SIG-M5 treated with dmso at 0.1 percent for 504 hours (cell line): Measurements from ENCODE around the gene NTN3.
"Not testable (repeated sequence)": the region's sequence is repeated elsewhere in the genome, so short reads cannot be mapped to it uniquely, and the experiment has no call there.

ENCODE experiments used
- DNase-seq: peaks from one replicate; lab custom pipeline; 2025; ENCODE audit not compliant: unreplicated experiment; lab: John Stamatoyannopoulos, UW

The NTN3 gene

DNA sequence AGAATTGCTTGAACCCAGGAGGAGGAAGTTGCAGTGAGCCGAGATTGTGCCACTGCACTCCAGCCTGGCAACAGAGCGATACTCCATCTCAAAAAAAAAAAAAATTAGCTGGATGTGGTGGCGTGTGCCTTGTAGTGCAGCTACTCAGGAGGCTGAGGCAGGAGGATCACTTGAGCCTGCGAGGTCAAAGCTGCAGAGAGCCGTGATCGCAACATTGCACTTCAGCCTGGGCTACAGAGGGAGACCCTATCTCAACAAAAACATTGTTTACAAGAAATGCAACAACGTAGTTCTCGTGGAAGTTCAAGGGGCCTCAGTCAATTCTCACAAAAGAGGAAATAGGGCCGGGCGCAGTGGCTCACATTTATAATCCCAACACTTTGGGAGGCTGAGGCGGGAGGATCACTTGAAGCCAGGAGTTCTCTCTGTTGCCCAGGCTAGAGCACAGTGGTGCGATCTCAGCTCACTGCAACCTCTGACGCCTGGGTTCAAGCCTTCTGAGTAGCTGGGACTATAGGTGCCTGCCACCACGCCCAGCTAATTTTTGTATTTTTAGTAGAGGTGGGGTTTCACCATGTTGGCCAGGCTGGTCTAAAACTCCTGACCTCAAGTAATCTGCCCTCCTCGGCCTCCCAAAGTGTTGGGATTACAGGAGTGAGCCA is 29.8 kb upstream of the NTN3 start:
- DNase-seq, result not testable (repeated sequence)

DNA sequence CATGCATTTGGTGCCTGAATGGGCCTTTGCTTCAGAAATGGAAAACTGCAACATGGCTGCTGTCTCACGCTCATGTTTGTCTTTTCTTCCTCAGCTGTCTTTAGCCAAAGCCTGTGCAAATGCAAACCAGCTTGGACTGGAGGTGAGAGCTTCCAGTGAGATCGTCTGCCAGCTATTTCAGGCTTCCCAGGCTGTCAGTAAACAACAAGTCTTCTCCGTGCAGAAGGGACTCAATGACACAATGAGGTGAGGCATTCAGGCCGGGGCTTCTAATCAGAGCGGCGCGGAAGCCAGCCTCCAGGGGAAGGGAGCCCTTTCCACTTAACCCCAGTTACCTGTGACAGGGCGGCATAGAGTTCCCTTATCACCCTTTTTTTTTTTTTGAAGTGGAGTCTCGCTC is 27.5 kb upstream of the NTN3 start:
- DNase-seq, result no peak

DNA sequence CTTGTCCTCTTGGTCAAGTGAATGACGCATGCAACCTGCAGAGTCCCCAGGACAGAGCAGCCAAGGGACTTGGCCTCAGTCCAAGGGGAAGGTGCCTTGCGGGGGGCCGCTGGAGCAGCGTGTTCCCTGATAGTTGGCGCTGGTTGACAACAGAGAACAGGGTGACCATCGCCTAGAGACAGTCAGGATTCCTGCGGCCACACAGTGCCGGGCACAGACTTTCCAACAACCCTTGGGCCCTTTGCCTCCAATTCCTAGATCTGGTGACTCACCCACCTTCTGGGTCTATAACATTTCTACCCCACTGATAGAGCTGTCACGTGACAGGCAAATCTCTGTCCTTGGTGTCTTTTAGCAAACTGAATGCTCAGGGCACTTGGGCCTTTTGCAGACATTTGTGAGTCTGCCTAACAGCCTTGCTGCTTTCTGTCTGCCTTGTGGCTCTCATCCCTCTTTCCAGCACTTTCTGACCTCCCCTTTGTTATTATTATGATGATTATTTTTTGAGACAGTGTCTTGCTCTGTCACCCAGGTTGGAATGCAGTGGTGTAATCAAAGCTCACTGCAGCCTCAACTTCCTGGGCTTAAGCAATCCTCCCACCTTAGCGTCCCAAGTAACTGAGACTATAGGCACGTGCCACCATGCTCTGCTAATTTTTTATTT is 23.0 kb upstream of the NTN3 start:
- DNase-seq, result no peak

DNA sequence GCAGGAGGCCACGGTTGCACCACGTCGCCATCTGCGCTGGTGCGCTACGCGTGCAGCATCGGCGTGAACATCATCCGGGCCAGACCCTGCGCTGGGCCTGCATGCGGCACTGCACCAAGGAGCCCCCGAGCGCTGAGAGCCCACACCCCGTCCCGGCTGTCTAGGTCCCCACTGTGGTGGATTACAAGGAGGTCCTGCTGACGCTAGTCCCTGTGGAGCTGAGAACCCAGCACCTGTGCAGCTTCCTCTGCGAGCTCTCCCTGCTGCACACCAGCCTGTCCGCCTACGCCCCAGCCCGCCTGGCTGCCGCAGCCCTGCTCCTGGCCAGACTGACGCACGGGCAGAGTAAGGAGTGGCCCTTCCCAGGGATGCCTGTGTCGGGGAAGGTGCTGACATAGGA is 22.0 kb upstream of the NTN3 start:
- no peak for DNase-seq

DNA sequence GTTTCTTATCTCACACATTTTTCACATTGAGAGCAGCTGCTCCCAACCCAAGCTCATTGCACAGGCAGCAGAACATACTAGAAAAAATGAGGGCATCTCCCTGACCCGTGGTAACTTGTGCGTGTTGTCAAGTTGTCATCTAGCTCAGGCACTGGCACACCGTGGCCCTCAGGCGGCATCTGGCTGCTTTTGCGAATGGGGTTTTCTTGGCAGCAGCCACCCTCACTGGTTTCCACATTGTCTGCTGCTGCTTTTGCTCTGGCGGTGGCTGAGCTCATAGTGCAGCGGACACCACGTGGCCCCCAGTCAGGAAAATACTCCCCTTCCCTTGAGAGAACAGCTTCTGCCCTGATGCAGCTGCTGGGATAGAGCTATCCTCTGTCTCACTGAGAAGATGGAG is 20.6 kb upstream of the NTN3 start:
- no peak for DNase-seq

DNA sequence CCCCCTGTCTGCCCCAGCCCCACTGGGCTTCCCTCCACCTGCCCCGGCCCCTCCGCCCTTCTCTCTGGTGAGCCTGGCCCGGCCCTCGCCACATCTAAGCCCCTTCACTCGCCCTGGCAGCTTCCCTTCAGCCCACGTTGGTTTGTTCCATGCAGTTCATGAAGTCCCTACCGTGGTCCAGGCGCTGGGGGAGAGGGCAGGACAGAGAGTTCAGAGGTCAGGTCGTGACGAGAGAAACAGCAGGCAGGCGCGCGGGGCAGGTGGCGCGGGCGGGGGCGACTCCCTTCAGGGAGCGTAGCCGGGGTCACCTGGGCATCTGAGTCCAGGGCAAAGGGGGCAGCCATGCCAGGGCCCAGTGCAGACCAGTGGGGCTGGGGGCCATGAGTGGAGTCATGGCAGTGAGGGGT is 20.1 kb upstream of the NTN3 start:
- DNase-seq, result no peak

DNA sequence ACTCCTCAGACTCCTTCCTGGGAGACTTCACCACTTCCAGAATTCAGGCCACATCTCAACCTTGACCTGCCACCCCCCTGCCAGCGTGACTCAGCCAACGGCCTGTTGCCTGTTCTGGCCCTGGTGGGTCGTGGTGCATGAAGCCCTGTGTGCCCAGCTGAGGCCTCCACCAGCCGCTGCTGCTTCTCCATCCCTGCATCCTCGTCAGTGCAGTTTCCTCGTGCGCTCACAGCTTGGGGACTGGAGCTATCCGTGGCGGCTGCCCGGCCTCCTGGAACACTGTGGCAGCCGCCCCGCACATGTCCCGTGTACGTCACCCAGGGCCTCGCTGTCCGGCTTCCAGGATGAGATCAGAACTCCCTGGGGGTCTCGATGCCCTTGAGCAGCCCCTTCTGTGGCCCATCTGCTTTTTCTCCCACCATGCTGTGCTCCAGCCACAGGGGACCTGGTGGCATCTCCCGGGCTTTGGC is 19.2 kb upstream of the NTN3 start:
- DNase-seq, result no peak

DNA sequence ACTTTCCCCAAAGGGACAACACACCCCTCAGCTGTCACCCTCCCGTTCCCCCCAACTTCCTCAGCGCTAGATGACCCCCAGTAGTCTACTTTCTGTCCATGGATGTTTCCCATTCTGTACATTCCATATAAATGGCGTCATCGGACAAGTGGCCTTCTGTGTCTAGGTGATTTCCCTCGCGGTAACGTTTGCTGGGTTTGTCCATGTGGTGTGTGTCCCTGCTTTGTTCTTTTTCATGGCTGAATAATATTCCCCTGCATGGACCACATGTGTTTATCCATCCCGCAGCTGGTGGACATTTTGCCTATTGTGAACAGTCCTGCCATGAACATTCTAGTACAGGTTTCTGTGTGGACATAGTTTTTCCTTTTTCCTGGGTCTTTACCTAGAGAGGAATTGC is 18.4 kb upstream of the NTN3 start:
- DNase-seq, result no peak

DNA sequence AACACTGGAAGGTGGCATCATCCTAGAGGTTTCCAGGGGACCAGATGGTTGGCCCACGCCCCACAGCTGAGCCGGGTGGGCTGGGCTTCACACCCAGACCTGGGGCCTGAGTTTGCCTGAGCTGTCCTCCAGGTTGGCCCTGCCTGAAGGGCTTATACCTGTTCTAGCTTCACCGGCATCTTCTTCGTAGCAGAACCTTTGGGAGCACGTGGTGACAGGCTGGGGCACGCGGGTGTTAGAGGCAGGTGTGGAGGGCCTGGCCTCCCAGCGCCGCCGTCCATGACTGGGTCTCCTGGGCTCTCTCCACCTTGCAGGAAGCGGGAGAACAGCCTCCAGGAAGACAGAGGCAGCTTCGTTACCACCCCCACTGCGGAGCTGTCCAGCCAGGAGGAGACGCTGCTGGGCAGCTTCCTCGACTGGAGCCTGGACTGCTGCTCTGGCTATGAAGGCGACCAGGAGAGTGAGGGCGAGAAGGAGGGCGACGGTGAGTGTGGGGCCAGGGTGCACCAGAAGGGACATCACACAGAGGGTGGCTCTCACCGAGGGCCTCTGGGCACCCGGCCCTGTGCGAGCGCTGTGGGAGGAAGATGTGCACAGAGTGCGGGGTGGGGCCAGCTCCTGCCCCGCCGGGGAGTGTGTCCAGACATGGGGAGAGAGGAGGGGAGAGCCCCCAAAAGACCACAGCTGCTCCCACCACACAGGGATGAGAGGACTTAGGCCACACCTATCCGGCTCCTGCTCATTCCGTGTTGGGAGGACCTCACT is 15.8 kb upstream of the NTN3 start:
- DNase-seq, result no peak

DNA sequence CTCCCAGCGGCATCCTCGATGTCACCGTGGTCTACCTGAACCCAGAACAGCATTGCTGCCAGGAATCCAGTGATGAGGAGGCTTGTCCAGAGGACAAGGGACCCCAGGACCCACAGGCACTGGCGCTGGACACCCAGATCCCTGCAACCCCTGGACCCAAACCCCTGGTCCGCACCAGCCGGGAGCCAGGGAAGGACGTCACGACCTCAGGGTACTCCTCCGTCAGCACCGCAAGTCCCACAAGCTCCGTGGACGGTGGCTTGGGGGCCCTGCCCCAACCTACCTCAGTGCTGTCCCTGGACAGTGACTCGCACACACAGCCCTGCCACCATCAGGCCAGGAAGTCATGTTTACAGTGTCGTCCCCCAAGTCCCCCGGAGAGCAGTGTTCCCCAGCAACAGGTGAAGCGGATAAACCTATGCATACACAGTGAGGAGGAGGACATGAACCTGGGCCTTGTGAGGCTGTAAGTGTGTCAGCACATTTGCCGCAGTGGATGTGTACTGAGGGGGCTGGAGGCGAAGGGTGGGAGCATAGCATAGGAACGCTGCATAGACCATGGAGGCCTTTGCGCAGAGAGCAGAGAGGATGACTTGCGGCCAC is 14.4 kb upstream of the NTN3 start:
- DNase-seq, result no peak

DNA sequence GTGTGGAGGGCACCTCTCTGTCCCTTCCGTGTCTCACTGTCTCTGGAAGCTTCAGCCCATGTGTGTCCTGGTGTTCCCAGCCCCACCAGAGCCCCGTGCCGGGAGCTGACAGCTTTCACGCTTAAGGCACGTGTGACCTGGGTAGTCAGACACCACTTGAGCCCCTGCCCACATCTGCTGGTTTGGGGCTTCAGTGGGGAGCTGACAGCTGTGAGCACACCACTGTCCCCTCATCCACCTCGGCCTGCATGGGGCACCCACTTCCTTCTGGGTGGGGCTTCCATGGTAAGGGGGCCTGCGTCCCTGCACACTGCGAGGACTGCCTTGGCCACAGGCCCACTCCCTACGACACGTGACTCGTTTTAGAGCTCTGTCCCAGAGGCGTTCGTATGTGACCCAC is 13.8 kb upstream of the NTN3 start:
- no peak for DNase-seq

DNA sequence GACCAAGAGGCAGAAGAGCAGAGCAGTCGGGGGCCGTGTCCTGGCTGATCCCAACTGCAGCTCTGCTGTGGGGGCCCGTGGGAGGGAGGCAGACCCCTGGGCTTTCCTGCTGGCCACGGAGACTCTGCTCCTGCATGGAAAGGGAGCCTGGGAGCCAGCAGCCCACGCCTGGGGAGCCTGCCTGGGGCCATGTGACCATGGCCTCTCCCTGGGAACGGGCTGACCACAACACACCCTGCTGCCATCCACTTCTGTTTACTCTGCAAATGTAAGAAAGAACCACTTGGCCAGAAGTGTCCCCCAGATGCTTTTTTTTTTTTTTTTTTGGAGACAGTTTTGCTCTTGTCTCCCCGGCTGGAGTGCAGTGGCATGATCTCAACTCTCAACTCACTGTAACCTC is 13.2 kb upstream of the NTN3 start:
- DNase-seq, result no peak

DNA sequence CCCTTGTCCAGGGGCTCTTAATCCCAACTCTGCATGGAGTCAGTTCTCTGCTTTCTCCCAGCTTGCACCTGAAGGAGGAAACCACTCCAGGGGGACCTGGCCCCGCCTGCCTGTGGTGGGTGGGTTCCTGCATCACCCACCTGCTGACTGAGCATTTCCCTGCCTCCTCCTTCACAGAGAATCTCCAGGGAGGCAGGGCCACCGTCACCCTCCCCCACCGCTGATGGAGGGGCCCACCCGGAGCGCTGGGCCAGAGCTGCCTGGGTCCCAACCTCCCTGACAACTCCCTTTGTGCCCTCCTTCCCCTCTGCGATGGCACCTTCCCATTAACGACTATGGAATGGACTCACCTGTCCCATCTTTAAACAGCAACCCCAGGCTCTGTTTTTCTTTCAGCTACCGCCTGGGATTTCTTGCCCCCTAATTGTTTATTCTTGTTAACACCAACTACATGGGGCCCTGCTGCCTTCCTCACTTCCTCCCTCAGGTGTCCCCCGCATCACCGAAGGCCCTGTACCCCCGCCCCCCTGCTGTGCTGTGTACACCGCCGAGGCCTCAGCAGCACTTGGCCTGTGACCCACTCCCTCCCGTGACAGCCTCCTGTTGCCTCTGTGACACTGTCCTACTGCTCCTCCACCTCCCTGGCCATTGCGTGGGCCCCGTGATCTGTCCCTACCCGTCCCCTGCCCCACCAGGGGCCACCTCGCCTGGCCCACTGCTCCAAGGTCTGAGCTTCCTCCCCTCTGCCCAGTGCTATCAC is 12.0 kb upstream of the NTN3 start:
- no peak for DNase-seq

DNA sequence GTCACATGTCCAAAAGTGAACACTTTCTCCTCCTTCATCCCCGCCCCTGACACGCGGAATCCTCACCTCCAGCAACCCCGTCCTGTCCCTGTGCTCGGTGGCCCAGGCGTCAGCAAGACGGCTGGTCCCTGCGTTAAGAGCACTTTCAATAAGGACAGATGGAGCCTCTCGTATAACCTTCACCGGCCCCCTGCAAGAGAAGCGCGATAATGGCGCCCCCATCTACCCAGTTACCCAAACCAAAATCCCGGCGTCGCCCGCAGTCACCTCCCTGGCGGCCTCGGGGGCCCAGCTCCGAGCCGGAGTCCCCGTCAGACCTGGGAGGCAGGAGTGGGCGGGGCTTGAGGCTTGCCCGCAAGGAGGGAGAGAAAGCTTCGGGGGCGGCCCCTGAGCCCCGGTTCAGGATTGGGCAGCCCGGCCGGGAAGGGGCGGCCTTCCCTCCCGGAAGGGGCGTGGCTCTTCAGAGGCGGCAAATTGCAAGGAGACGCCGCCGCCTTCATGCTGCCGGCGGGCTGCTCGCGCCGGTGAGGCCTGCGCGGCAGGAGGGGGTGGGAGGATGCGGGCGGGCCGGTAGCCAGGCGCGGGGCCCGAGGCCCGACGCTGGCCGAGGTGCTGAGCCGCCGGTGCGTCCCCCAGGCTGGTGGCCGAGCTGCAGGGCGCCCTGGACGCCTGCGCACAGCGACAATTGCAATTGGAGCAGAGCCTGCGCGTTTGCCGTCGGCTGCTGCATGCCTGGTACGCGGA is 11.3 kb upstream of the NTN3 start, which contains the start of gene TEDC2:
TEDC2 (plus strand) TSS at position 463 of the 744 bp plus-strand sequence; CDS start at position 499, 36 bp downstream.
- peak; percentile 90 for DNase-seq

DNA sequence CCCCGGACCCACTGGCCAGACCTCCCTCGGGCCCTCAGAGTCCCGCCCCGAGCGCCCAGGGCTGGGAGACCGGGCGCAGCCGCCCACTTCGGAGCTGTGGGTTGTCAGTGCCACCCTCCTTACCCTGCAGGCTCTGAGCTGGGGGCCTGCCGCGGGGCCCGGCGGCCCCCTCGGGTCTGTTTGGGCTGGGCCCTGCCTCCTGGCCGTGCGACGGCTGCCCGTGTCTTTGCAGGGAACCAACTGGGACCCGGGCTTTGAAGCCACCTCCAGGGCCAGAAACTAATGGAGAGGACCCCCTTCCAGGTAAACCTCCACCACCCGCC is 10.7 kb upstream of the NTN3 start:
- no peak for DNase-seq

DNA sequence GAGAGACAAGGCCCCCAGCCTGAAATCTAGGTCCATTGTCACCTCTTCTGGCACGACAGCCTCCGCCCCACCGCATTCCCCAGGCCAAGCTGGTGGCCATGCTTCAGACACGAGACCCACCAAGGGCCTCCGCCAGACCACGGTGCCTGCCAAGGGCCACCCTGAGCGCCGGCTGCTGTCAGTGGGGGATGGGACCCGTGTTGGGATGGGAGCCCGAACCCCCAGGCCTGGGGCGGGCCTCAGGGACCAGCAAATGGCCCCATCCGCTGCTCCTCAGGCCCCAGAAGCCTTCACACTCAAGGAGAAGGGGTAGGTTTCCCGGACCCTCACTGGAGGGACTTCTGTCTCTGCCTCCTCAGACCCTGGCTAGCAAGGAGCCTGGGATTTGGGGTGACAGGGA is 10.2 kb upstream of the NTN3 start:
- DNase-seq, result no peak

DNA sequence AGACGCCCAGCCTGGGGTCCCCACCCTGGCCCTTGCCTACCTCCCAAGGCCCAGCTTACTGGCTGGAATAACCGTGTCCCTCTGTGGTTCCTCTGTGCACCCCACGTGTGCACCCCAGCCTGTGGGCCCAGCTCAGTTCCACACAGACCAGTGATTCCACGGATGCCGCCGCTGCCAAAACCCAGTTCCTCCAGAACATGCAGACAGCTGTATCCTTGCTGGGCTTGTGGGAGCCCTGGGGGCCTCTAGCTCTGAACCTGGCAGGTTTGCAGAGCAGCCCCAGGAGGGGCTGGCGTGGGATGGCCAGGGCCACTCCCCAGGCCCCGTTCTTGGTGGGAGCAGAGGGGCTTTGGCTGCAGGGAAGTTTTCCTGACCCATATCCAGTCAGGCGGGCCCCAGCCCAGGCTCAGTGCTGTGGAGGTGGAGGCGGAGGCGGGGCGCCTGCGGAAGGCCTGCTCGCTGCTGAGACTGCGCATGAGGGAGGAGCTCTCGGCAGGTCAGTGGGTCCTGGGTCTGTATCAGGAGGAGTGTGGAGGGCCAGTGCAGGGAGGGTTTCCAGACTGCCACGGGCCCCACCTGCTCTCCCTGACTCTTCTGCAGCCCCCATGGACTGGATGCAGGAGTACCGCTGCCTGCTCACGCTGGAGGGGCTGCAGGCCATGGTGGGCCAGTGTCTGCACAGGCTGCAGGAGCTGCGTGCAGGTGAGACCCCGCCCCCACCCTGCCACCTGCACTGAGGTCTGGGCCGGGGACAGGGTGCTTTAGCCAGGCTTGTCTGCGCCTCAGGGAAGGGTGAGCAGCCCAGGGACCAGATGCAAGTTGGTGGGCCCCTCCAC is 8.8 kb upstream of the NTN3 start:
- DNase-seq, result no peak

DNA sequence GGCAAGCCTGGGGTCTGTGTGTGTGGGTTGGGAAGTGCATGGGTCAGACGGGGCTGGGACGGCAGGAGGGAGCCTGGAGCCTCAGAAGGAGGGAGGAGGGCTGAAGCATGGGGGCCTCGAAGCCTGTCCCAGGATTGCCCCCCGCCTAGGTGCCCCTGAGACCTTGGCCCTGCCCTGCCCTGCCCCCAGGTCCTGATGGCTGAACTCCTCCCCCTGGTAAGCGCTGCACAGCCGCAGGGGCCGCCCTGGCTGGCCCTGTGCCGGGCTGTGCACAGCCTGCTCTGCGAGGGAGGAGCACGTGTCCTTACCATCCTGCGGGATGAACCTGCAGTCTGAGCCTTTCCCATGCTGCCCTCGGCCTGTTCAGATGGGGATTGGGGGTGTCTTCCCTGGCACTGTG is 6.8 kb upstream of the NTN3 start:
- no peak for DNase-seq

DNA sequence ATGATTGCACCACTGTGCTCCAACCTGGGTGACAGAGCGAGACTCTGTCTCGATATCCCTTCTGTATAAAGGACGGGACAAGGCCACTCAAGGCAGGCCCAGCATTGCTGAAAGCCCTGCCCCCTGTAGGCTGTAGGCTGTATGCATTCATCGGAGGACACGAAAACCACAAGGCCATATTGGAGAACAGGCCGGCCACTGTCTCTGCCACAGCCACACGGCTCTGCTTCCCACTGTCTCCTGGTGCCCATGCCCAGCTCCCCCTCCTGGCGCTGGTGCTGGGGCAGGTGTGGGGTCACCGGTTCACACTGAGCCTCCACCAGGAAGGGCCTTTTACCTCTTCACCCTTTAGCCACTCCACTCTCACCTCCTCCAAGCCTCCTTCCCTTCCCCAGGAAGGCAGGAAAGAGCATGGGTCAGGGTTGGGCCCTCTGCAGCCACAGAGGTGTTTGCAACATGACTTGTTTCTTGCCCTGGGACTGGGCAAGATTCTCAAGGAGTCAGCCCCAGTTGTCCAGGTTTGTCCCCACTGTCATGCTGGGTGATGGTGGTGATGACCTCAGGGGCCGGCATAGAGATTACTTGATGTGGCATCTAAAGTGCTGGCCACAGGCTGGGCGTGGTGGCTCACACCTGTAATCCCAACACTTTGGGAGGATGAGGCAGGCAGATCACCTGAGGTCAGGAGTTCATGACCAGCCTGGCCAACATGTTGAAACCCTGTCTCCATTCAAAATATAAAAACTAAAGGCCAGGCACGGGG is 5.3 kb upstream of the NTN3 start:
- no peak for DNase-seq
